ENCODE results near the gene CBR3.

The CBR3 gene

GRCh38 chr21:36185523-36185922, 50.6 kb downstream of the CBR3 start:
- DNase-seq (ENCODE audit: low spot score): no peak

GRCh38 chr21:36186081-36186480, 51.2 kb downstream of the CBR3 start:
- DNase-seq (ENCODE audit: low spot score): no peak

- DNase-seq (ENCODE audit: low spot score): no peak
Observed at GRCh38 chr21:36186506-36187399, 51.9 kb downstream of the CBR3 start.

- no peak for DNase-seq (ENCODE audit: low spot score)
Observed at GRCh38 chr21:36188081-36188681, 53.3 kb downstream of the CBR3 start.

- no peak for DNase-seq (ENCODE audit: low spot score)
Observed at GRCh38 chr21:36188937-36189336, 54.1 kb downstream of the CBR3 start.

- no peak for DNase-seq (ENCODE audit: low spot score)
Observed at GRCh38 chr21:36190736-36191135, 55.9 kb downstream of the CBR3 start.

GRCh38 chr21:36193200-36193599, 58.3 kb downstream of the CBR3 start:
- no peak for DNase-seq (ENCODE audit: low spot score)

GRCh38 chr21:36194024-36194423, 59.1 kb downstream of the CBR3 start:
- no peak for DNase-seq (ENCODE audit: low spot score)

GRCh38 chr21:36195613-36196012, 60.7 kb downstream of the CBR3 start:
- DNase-seq (ENCODE audit: low spot score): no peak

Measured in hematopoietic multipotent progenitor cell treated with erythropoietin and hydrocortisone succinate and interleukin-3 and kit ligand, for 17 days (in vitro differentiated cells).